H9 (cell line): ENCODE measurements around the gene EFCAB11. TPM values are rescaled to one million over a fixed set of nuclear protein-coding genes. Genes with fewer than 3 reads are reported as not detected.

ENCODE experiments used
- DNase-seq: peaks from one replicate; pipeline ENCODE4 v3.0.0-alpha.2; 2017
- H2AFZ ChIP-seq: one replicate; pipeline ENCODE4 v1.6.1; 2013; ENCODE audit warnings: mild to moderate bottlenecking, low read length, control low read depth, moderate library complexity
- H2AK5ac ChIP-seq: 2 replicates; pipeline ENCODE4 v1.6.1; 2013; ENCODE audit warnings: low read length, control low read depth, mixed read lengths; ENCODE audit not compliant: insufficient read length
- H2BK120ac ChIP-seq: one replicate; pipeline ENCODE4 v1.6.1; 2013; ENCODE audit warnings: low read depth, mild to moderate bottlenecking, low read length, control low read depth, inconsistent platforms; ENCODE audit not compliant: poor library complexity, severe bottlenecking
- H2BK12ac ChIP-seq: 2 replicates; pipeline ENCODE4 v1.6.1; 2013; ENCODE audit warnings: low read length, control low read depth, mixed read lengths, low read depth; ENCODE audit not compliant: insufficient read length
- H2BK15ac ChIP-seq: 2 replicates; pipeline ENCODE4 v1.6.1; 2013; ENCODE audit warnings: low read depth, low read length, control low read depth
- H2BK20ac ChIP-seq: one replicate; pipeline ENCODE4 v1.6.1; 2013; ENCODE audit warnings: low read depth, mild to moderate bottlenecking, low read length, control low read depth, inconsistent platforms; ENCODE audit not compliant: poor library complexity, severe bottlenecking
- H2BK5ac ChIP-seq: 2 replicates; pipeline ENCODE4 v1.6.1; 2013; ENCODE audit warnings: low read length, control low read depth, mixed read lengths; ENCODE audit not compliant: insufficient read length
- H3K14ac ChIP-seq: 2 replicates; pipeline ENCODE4 v1.6.1; 2013; ENCODE audit warnings: low read length, control low read depth; ENCODE audit not compliant: insufficient read depth
- H3K18ac ChIP-seq: 2 replicates; pipeline ENCODE4 v1.6.1; 2013; ENCODE audit warnings: low read depth, mild to moderate bottlenecking, mixed read lengths, low read length, control low read depth; ENCODE audit not compliant: insufficient read length
- H3K23ac ChIP-seq: 2 replicates; pipeline ENCODE4 v1.6.1; 2013; ENCODE audit warnings: low read length, control low read depth, mixed read lengths, low read depth; ENCODE audit not compliant: insufficient read length
- H3K23me2 ChIP-seq: 2 replicates; pipeline ENCODE4 v1.6.1; 2013; ENCODE audit warnings: low read depth, mild to moderate bottlenecking, mixed read lengths, low read length, control low read depth; ENCODE audit not compliant: insufficient read length, poor library complexity, severe bottlenecking
- H3K27ac ChIP-seq: 2 replicates; pipeline ENCODE4 v1.5.1; 2013; ENCODE audit warnings: low read length, control low read depth, mixed read lengths, low read depth; ENCODE audit not compliant: insufficient read length
- H3K27me3 ChIP-seq: 2 replicates; pipeline ENCODE4 v1.6.1; 2013; ENCODE audit warnings: low read length, control low read depth, inconsistent platforms; ENCODE audit not compliant: insufficient read depth
- H3K4ac ChIP-seq: 2 replicates; pipeline ENCODE4 v1.6.1; 2013; ENCODE audit warnings: low read depth, mild to moderate bottlenecking, control low read depth, inconsistent platforms, low read length, moderate library complexity
- H3K4me1 ChIP-seq: 2 replicates; pipeline ENCODE4 v1.6.1; 2013; ENCODE audit warnings: low read length, control low read depth, inconsistent platforms; ENCODE audit not compliant: insufficient read depth
- H3K4me2 ChIP-seq: 2 replicates; pipeline ENCODE4 v1.6.1; 2013; ENCODE audit warnings: low read length, control low read depth, mixed read lengths; ENCODE audit not compliant: insufficient read length, insufficient read depth
- H3K56ac ChIP-seq: 2 replicates; pipeline ENCODE4 v1.6.1; 2013; ENCODE audit warnings: low read depth, mild to moderate bottlenecking, mixed read lengths, low read length, control low read depth; ENCODE audit not compliant: insufficient read length
- H3K79me1 ChIP-seq: 2 replicates; pipeline ENCODE4 v1.6.1; 2013; ENCODE audit warnings: low read depth, mild to moderate bottlenecking, moderate library complexity, low read length, control low read depth, inconsistent platforms; ENCODE audit not compliant: insufficient read depth, poor library complexity, severe bottlenecking
- H3K79me2 ChIP-seq: 2 replicates; pipeline ENCODE4 v1.6.1; 2013; ENCODE audit warnings: low read length, control low read depth, inconsistent platforms; ENCODE audit not compliant: insufficient read depth
- H3K9ac ChIP-seq: 2 replicates; pipeline ENCODE4 v1.6.1; 2013; ENCODE audit warnings: low read length, control low read depth, mixed read lengths; ENCODE audit not compliant: insufficient read length; ENCODE audit errors: extremely low read depth
- H3K9me3 ChIP-seq: one replicate; pipeline ENCODE4 v1.6.1; 2013; ENCODE audit warnings: low read depth, low read length, inconsistent platforms; ENCODE audit not compliant: control insufficient read depth
- H3T11ph ChIP-seq: one replicate; pipeline ENCODE4 v1.6.1; 2013; ENCODE audit warnings: mild to moderate bottlenecking, low read length, control low read depth, inconsistent platforms
- H4K20me1 ChIP-seq: one replicate; pipeline ENCODE4 v1.6.1; 2013; ENCODE audit not compliant: control insufficient read depth, insufficient read length, insufficient read depth
- H4K5ac ChIP-seq: 2 replicates; pipeline ENCODE4 v1.6.1; 2013; ENCODE audit warnings: low read depth, mild to moderate bottlenecking, mixed read lengths, low read length, control low read depth; ENCODE audit not compliant: insufficient read length
- H4K8ac ChIP-seq: replicated peaks from 2 replicates; pipeline ENCODE4 v1.6.1; 2013; ENCODE audit warnings: low read length, control low read depth, mixed read lengths, low read depth; ENCODE audit not compliant: insufficient read length
- H4K91ac ChIP-seq: 2 replicates; pipeline ENCODE4 v1.6.1; 2013; ENCODE audit warnings: low read depth, mild to moderate bottlenecking, moderate library complexity, mixed read lengths, low read length, control low read depth; ENCODE audit not compliant: insufficient read length
- H3K27ac Mint-ChIP-seq, 3 experiments: 2 replicates in 2 of 3; 3 replicates in 1 of 3; pipeline ENCODE4 v1.8.0; 2020 to 2021; ENCODE audit warnings: mixed read lengths in 3 of 3, mild to moderate bottlenecking in 1 of 3, moderate library complexity in 1 of 3
- H3K27me3 Mint-ChIP-seq: 2 replicates; pipeline ENCODE4 v1.8.0; 2021; ENCODE audit warnings: low read depth, mild to moderate bottlenecking, moderate library complexity, mixed read lengths
- H3K36me3 Mint-ChIP-seq, 3 experiments: 2 replicates in 2 of 3; 3 replicates in 1 of 3; pipeline ENCODE4 v1.8.0; 2020 to 2021; ENCODE audit warnings: low read depth in 3 of 3, mixed read lengths in 3 of 3; ENCODE audit not compliant: insufficient read depth in 1 of 3
- H3K4me1 Mint-ChIP-seq, 2 experiments: 2 replicates each; pipeline ENCODE4 v1.8.0; 2020; ENCODE audit warnings: mixed read lengths in 2 of 2
- H3K4me3 Mint-ChIP-seq, 2 experiments: 2 replicates in 1 of 2; 3 replicates in 1 of 2; pipeline ENCODE4 v1.8.0; 2020 to 2021; ENCODE audit warnings: mild to moderate bottlenecking in 2 of 2, mixed read lengths in 2 of 2, moderate library complexity in 1 of 2
- H3K9me3 Mint-ChIP-seq, 2 experiments: 2 replicates in 1 of 2; 3 replicates in 1 of 2; pipeline ENCODE4 v1.8.0; 2020; ENCODE audit warnings: mild to moderate bottlenecking in 2 of 2, mixed read lengths in 2 of 2, moderate library complexity in 1 of 2
- CTCF ChIP-seq: fragments of 200-600 bp; sonication (generic); conservative IDR thresholded peaks from 3 replicates; pipeline ENCODE4 v1.8.0; 2021; ENCODE audit warnings: antibody characterized with exemption, mild to moderate bottlenecking
- WGBS: extraction: QIAGEN DNeasy Blood & Tissue Kit; methylation state at CpG from one replicate; pipeline ENCODE4 v1.1.7; 2013; ENCODE audit warnings: missing lambda C conversion rate, low lambda C conversion rate, mixed read lengths; ENCODE audit not compliant: insufficient read length; ENCODE audit errors: extremely low coverage; 5-methylcytosine and 5-hydroxymethylcytosine counted together
- total RNA-seq: library from RNA; stranded (reverse); gene quantifications from 2 replicates; pipeline ENCODE4 v1.2.1, GENCODE V29; 2021

The EFCAB11 gene
- total RNA-seq, 1 experiment from 2014 or later = 17.4 TPM

- WGBS = no CpG with 5 or more reads among the region's 4 CpGs
- H3K79me1 ChIP-seq = no peaks in the 10 kb centered on the region
- H3K27ac ChIP-seq = no peak overlapping the region
- no peak overlapping the region for H3K9ac ChIP-seq
- H4K5ac ChIP-seq = no peak overlapping the region
- no peaks in the 10 kb centered on the region for H3K23me2 ChIP-seq
- Mint-ChIP-seq H3K4me3 (no peak overlapping the region), H3K4me1 (peaks cover 2 to 9% of the 10 kb centered on the region in 2 experiments; a peak in 2 of 4 replicates), H3K36me3 (no peaks in the 10 kb centered on the region), H3K27me3 (no peaks in the 10 kb centered on the region), H3K27ac (no peak overlapping the region), H3K9me3 (no peaks in the 10 kb centered on the region)
- no peak overlapping the region for H3K4me2 ChIP-seq
- H4K8ac ChIP-seq = no peak overlapping the region
- no peak overlapping the region for H2BK20ac ChIP-seq
- no peak overlapping the region for H4K91ac ChIP-seq
- DNase-seq = no peak
- H3K4me1 ChIP-seq = no peaks in the 10 kb centered on the region
- TF ChIP-seq CTCF = no peak
- no peak overlapping the region for H3K14ac ChIP-seq
- no peak overlapping the region for H3K56ac ChIP-seq
- H3K79me2 ChIP-seq = no peaks in the 10 kb centered on the region
- no peak overlapping the region for H3K4ac ChIP-seq
- no peak overlapping the region for H2BK12ac ChIP-seq
- H2AK5ac ChIP-seq = no peak overlapping the region
- H2BK120ac ChIP-seq = no peak overlapping the region
- no peaks in the 10 kb centered on the region for H3K9me3 ChIP-seq
- H3K18ac ChIP-seq = no peak overlapping the region
- no peak overlapping the region for H2BK15ac ChIP-seq
- H2BK5ac ChIP-seq = no peak overlapping the region
- no peak overlapping the region for H3T11ph ChIP-seq
- H3K23ac ChIP-seq = no peak overlapping the region
- no peaks in the 10 kb centered on the region for H4K20me1 ChIP-seq
- no peaks in the 10 kb centered on the region for H3K27me3 ChIP-seq
- H2AFZ ChIP-seq = no peak overlapping the region
Measured at GRCh38 chr14:89900802-89901201, 53.7 kb downstream of the EFCAB11 start.
